HepG2 (cell line): ENCODE measurements around the gene NINL. TPM values are rescaled to one million over a fixed set of nuclear protein-coding genes. Genes with fewer than 3 reads are reported as not detected.

Experiments used
- ATAC-seq: fragments of 200-7000 bp; cut with Tn5 transposase; 3 replicates; pipeline ENCODE4 v1.9.1; 2020; ENCODE audit warnings: mild to moderate bottlenecking, moderate library complexity
- BruUV-seq: library from RNA; stranded (reverse); fragments of 400-500 nt; replicated peaks from 2 replicates; lab custom pipeline; 2021; lab: Mats Ljungman, UMichigan
- CTCF ChIA-PET: fragments of 300-600 bp; formaldehyde crosslinking; extraction: SDS; loops from one replicate; lab custom pipeline; 2021; ENCODE audit warnings: low total read pairs, inconsistent platforms, low intra/inter-chr PET ratio; lab: Yijun Ruan, JAX
- POLR2A ChIA-PET: fragments of 350-600 bp; sonication (Branson Sonifier 250); formaldehyde crosslinking; loops from one replicate; lab custom pipeline; 2020; ENCODE audit warnings: antibody characterized with exemption, inconsistent platforms; lab: Yijun Ruan, JAX
- DNase-seq: peaks from one replicate; pipeline ENCODE4 v3.0.0-alpha.2; 2015; ENCODE audit warnings: low spot score
- FAIRE-seq: peaks from 3 replicates; lab custom pipeline; 2011; peaks lifted over from hg19 to GRCh38; lab: Jason Lieb, UNC
- H2AFZ ChIP-seq: one replicate; pipeline ENCODE4 v1.6.1; 2011; ENCODE audit warnings: low read length, inconsistent platforms
- H3K27ac ChIP-seq: fragments of 300-600 bp; 3 replicates; pipeline ENCODE4 v1.8.0; 2011; ENCODE audit warnings: mixed run types, mild to moderate bottlenecking, mixed read lengths, low read length, inconsistent platforms; ENCODE audit not compliant: insufficient read depth; ENCODE audit errors: extremely low read length
- H3K27me3 ChIP-seq, 2 experiments: fragments of 200-600 bp in 1 of 2; 2 replicates in 1 of 2; 3 replicates in 1 of 2; pipeline versions ENCODE4 v1.6.0 to v1.8.0; 2011; ENCODE audit warnings: low read length in 2 of 2, mild to moderate bottlenecking in 2 of 2, moderate library complexity in 2 of 2, inconsistent platforms in 1 of 2; ENCODE audit not compliant: insufficient read depth in 2 of 2, control insufficient read depth in 1 of 2
- H3K36me3 ChIP-seq, 2 experiments: fragments of 200-600 bp in 1 of 2; replicated peaks in 1 of 2; 2 replicates in 1 of 2; 3 replicates in 1 of 2; pipeline versions ENCODE4 v1.5.1 to v1.8.0; 2011; ENCODE audit warnings: low read length in 2 of 2, inconsistent platforms in 1 of 2; ENCODE audit not compliant: insufficient read depth in 2 of 2, control insufficient read depth in 1 of 2
- H3K4me1 ChIP-seq: 2 replicates; pipeline ENCODE4 v1.5.1; 2012; ENCODE audit warnings: low read length, inconsistent platforms; ENCODE audit not compliant: insufficient read depth
- H3K4me2 ChIP-seq: 2 replicates; pipeline ENCODE4 v1.6.0; 2011; ENCODE audit warnings: low read depth, low read length, inconsistent platforms
- H3K4me3 ChIP-seq, 3 experiments: fragments of 200-600 bp in 1 of 3; sonication (generic), shearing (Covaris generic) in 1 of 3; replicated peaks in 1 of 3; 2 replicates each; pipeline ENCODE4 v1.5.1; 2011 to 2016; ENCODE audit warnings: low read length in 3 of 3, inconsistent platforms in 2 of 3, low read depth in 2 of 3, mild to moderate bottlenecking in 2 of 3, control low read depth in 1 of 3, mixed read lengths in 1 of 3; ENCODE audit not compliant: insufficient read depth in 1 of 3
- H3K79me2 ChIP-seq: one replicate; pipeline ENCODE4 v1.6.1; 2011; ENCODE audit warnings: low read length, inconsistent platforms; ENCODE audit not compliant: insufficient read depth
- H3K9ac ChIP-seq: 2 replicates; pipeline ENCODE4 v1.6.0; 2011; ENCODE audit warnings: mild to moderate bottlenecking, low read depth, low read length, inconsistent platforms; ENCODE audit not compliant: insufficient read depth
- H3K9me3 ChIP-seq: 2 replicates; pipeline ENCODE4 v1.5.1; 2012; ENCODE audit warnings: mild to moderate bottlenecking, low read length
- H4K20me1 ChIP-seq: 2 replicates; pipeline ENCODE4 v1.6.0; 2011; ENCODE audit warnings: inconsistent platforms, mild to moderate bottlenecking, low read length, moderate library complexity; ENCODE audit not compliant: insufficient read depth
- MBNL3 ChIP-seq: fragments of 250-450 bp; sonication (Bioruptor Pico); conservative IDR thresholded peaks from 2 replicates; pipeline ENCODE4 v1.8.0; 2022; ENCODE audit warnings: mild to moderate bottlenecking, inconsistent platforms
- ZNF225 ChIP-seq: sonication (generic); formaldehyde crosslinking; IDR thresholded peaks from 2 replicates; pipeline ENCODE4 v1.4.0; 2020; ENCODE audit warnings: mild to moderate bottlenecking, missing genetic modification reagents
- ZNF570 ChIP-seq: sonication (generic); formaldehyde crosslinking; IDR thresholded peaks from 2 replicates; pipeline ENCODE4 v1.4.0; 2020; ENCODE audit warnings: mild to moderate bottlenecking, missing genetic modification reagents, borderline replicate concordance
- WGBS: methylation state at CpG from one replicate; pipeline ENCODE4 v1.1.6; 2017; ENCODE audit warnings: low lambda C conversion rate; 5-methylcytosine and 5-hydroxymethylcytosine counted together
- in situ Hi-C: cut with HindIII; loops from 2 replicates; pipeline ENCODE4 v1.10.0; 2017; ENCODE audit warnings: low pct_unique_long_range_greater_than_20kb; ENCODE audit not compliant: extremely low pct_ligation_motif_present
- intact Hi-C: fragments of 100-400 bp; cut with micrococcal nuclease; formaldehyde crosslinking; loops from one replicate; pipeline ENCODE4 v1.10.0; 2022; ENCODE audit not compliant: unreplicated experiment
- polyA plus RNA-seq, 8 experiments: library from polyadenylated mRNA; depleted of rRNA in 3 of 8; stranded (reverse) in 7 of 8; unstranded in 1 of 8; fragments of >200 nt; fragmentation: Illumina TruSeq in 4 of 8; extraction: Trizol in 4 of 8; gene quantifications; 2 replicates each; pipeline versions ENCODE4 v1.2.1 to v1.2.3, GENCODE V29; 2011 to 2016; ENCODE audit warnings: low read depth in 4 of 8, missing spikeins in 1 of 8, mixed read lengths in 1 of 8; ENCODE audit not compliant: insufficient read depth in 1 of 8
- total RNA-seq, 5 experiments: library from RNA; depleted of rRNA; stranded (reverse); fragments of >200 nt; fragmentation: Illumina TruSeq; extraction: Trizol; gene quantifications; 2 replicates each; pipeline ENCODE4 v1.2.3, GENCODE V29; 2016; ENCODE audit warnings: low read depth in 1 of 5
- TF ChIP-seq, protein P1 (sequence below): sonication (generic); formaldehyde crosslinking; IDR thresholded peaks from 2 replicates; pipeline ENCODE4 v1.4.0; 2020; ENCODE audit warnings: missing genetic modification reagents, mild to moderate bottlenecking, borderline replicate concordance
- TF ChIP-seq, protein P2 (sequence below): sonication (generic); formaldehyde crosslinking; IDR thresholded peaks from 2 replicates; pipeline ENCODE4 v1.8.1; 2023; ENCODE audit warnings: mild to moderate bottlenecking, inconsistent platforms, moderate library complexity, missing genetic modification reagents, borderline replicate concordance

The NINL gene
- total and polyA plus RNA-seq, 2 of the 13 experiments (the other 11 are each of a cell fraction or from before 2014, with no cell fraction given), result 32.3 to 34.3 TPM

DNA sequence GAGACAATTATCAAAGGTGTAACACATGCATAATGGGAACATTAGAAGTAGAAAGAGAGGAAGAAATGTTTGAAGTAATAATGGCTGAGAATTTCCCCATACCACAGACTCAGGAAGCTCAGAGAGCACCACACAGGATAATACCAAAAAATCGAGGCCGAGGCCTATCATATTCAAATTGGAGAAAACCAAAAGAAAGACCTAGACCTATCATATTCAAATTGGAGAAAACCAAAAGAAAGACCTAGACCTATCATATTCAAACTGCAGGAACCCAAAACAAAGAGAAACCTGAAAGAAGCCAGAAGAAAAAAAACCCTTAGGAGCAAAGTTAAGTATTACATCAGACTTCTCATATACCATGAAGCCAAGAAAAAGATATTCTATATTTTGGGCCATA is 18.0 kb downstream of the NINL start:
- intact Hi-C loops (no loop called here), in situ Hi-C loops (no loop called here)
- H3K27me3 ChIP-seq, result no peaks in the 10 kb centered on the region
- no peak for ATAC-seq
- no peak overlapping the region for H3K9ac ChIP-seq
- peaks cover 40% of the 10 kb centered on the region for H3K4me1 ChIP-seq
- POLR2A ChIA-PET, result no interaction called here
- H2AFZ ChIP-seq, result no peak overlapping the region
- 89% methylated on average over 2 of the region's 2 CpGs for WGBS
- peaks cover 5 to 17% of the 10 kb centered on the region in 2 experiments for H3K36me3 ChIP-seq
- CTCF ChIA-PET, result interaction anchor here (0.9 kb wide), 1 partner anchor 15 kb away, joined by 3 read pairs; no protein-coding TSS in a partner anchor
- H4K20me1 ChIP-seq, result peaks cover 17% of the 10 kb centered on the region
- no peak overlapping the region for H3K4me2 ChIP-seq
- H3K27ac ChIP-seq, result no peak overlapping the region
- peaks cover 90% of the 10 kb centered on the region for H3K79me2 ChIP-seq
- no TSS peak for BruUV-seq
- DNase-seq, result no peak
- no peaks in the 10 kb centered on the region for H3K9me3 ChIP-seq
- no peak overlapping the region for H3K4me3 ChIP-seq
- FAIRE-seq, result no peak
- TF ChIP-seq, protein P1, sequence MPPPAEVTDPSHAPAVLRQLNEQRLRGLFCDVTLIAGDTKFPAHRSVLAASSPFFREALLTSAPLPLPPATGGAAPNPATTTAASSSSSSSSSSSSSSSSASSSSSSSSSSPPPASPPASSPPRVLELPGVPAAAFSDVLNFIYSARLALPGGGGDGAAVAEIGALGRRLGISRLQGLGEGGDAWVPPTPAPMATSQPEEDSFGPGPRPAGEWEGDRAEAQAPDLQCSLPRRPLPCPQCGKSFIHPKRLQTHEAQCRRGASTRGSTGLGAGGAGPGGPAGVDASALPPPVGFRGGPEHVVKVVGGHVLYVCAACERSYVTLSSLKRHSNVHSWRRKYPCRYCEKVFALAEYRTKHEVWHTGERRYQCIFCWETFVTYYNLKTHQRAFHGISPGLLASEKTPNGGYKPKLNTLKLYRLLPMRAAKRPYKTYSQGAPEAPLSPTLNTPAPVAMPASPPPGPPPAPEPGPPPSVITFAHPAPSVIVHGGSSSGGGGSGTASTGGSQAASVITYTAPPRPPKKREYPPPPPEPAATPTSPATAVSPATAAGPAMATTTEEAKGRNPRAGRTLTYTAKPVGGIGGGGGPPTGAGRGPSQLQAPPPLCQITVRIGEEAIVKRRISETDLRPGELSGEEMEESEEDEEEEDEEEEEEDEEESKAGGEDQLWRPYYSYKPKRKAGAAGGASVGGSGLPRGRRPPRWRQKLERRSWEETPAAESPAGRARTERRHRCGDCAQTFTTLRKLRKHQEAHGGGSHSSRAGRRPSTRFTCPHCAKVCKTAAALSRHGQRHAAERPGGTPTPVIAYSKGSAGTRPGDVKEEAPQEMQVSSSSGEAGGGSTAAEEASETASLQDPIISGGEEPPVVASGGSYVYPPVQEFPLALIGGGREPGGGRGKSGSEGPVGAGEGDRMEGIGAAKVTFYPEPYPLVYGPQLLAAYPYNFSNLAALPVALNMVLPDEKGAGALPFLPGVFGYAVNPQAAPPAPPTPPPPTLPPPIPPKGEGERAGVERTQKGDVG (CRISPR knock-in tag), result no peak
- TF ChIP-seq ZNF570 (CRISPR knock-in tag), result no peak
- no peak for TF ChIP-seq MBNL3 (CRISPR knock-in tag)
- no peak for TF ChIP-seq ZNF225 (CRISPR knock-in tag)
- TF ChIP-seq, protein P2, sequence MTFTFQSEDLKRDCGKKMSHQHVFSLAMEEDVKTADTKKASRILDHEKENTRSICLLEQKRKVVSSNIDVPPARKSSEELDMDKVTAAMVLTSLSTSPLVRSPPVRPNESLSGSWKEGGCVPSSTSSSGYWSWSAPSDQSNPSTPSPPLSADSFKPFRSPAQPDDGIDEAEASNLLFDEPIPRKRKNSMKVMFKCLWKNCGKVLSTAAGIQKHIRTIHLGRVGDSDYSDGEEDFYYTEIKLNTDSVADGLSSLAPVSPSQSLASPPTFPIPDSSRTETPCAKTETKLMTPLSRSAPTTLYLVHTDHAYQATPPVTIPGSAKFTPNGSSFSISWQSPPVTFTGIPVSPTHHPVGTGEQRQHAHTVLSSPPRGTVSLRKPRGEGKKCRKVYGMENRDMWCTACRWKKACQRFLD (CRISPR knock-in tag), result no peak
